ENCODE results near the gene FADD.

FADD gene

GRCh38 chr11:70202920-70203750, at the start of gene FADD:
TSS of gene FADD (plus strand) at chr11:70203296. CDS start at chr11:70203460, 164 bp downstream.
- peak; percentile 88 to 97 for DNase-seq (ENCODE audit: low read depth in 1 of 2, low spot score in 1 of 2)
- in situ Hi-C loops (cut with HindIII; ENCODE audit: low pct_unique_long_range_greater_than_20kb, low sequenced_read_pairs): no loop called here
- TF ChIP-seq JUND (IDR thresholded peaks at IDR 0.05; ENCODE audit: low read depth): no peak

- DNase-seq (ENCODE audit: low read depth in 1 of 2, low spot score in 1 of 2): no peak
- in situ Hi-C loops (cut with HindIII; ENCODE audit: low pct_unique_long_range_greater_than_20kb, low sequenced_read_pairs): no loop called here
- TF ChIP-seq JUND (IDR thresholded peaks at IDR 0.05; ENCODE audit: low read depth): no peak
Observed at GRCh38 chr11:70155386-70155785, 47.7 kb upstream of the FADD start.

GRCh38 chr11:70156291-70157037, 46.6 kb upstream of the FADD start:
- DNase-seq (ENCODE audit: low read depth in 1 of 2, low spot score in 1 of 2): no peak
- no peak for TF ChIP-seq JUND (IDR thresholded peaks at IDR 0.05; ENCODE audit: low read depth)
- in situ Hi-C loops (cut with HindIII; ENCODE audit: low pct_unique_long_range_greater_than_20kb, low sequenced_read_pairs): no loop called here

- in situ Hi-C loops (cut with HindIII; ENCODE audit: low pct_unique_long_range_greater_than_20kb, low sequenced_read_pairs): no loop called here
- DNase-seq (ENCODE audit: low read depth in 1 of 2, low spot score in 1 of 2): peak in 1 of 2 experiments; percentile 49
- no peak for TF ChIP-seq JUND (IDR thresholded peaks at IDR 0.05; ENCODE audit: low read depth)
Observed at GRCh38 chr11:70158201-70158600, 44.9 kb upstream of the FADD start.

- no peak for TF ChIP-seq JUND (IDR thresholded peaks at IDR 0.05; ENCODE audit: low read depth)
- DNase-seq (ENCODE audit: low read depth in 1 of 2, low spot score in 1 of 2): no peak
- in situ Hi-C loops (cut with HindIII; ENCODE audit: low pct_unique_long_range_greater_than_20kb, low sequenced_read_pairs): no loop called here
Observed at GRCh38 chr11:70158757-70159389, 44.2 kb upstream of the FADD start.

- in situ Hi-C loops (cut with HindIII; ENCODE audit: low pct_unique_long_range_greater_than_20kb, low sequenced_read_pairs): no loop called here
- no peak for DNase-seq (ENCODE audit: low read depth in 1 of 2, low spot score in 1 of 2)
- no peak for TF ChIP-seq JUND (IDR thresholded peaks at IDR 0.05; ENCODE audit: low read depth)
Observed at GRCh38 chr11:70159627-70160570, 43.2 kb upstream of the FADD start.

- in situ Hi-C loops (cut with HindIII; ENCODE audit: low pct_unique_long_range_greater_than_20kb, low sequenced_read_pairs): no loop called here
- DNase-seq (ENCODE audit: low read depth in 1 of 2, low spot score in 1 of 2): no peak
- no peak for TF ChIP-seq JUND (IDR thresholded peaks at IDR 0.05; ENCODE audit: low read depth)
Observed at GRCh38 chr11:70161043-70161625, 42.0 kb upstream of the FADD start.

GRCh38 chr11:70164705-70165104, 38.4 kb upstream of the FADD start:
- DNase-seq (ENCODE audit: low read depth in 1 of 2, low spot score in 1 of 2): no peak
- TF ChIP-seq JUND (IDR thresholded peaks at IDR 0.05; ENCODE audit: low read depth): no peak
- in situ Hi-C loops (cut with HindIII; ENCODE audit: low pct_unique_long_range_greater_than_20kb, low sequenced_read_pairs): no loop called here

GRCh38 chr11:70167120-70167519, 36.0 kb upstream of the FADD start:
- no peak for TF ChIP-seq JUND (IDR thresholded peaks at IDR 0.05; ENCODE audit: low read depth)
- in situ Hi-C loops (cut with HindIII; ENCODE audit: low pct_unique_long_range_greater_than_20kb, low sequenced_read_pairs): no loop called here
- no peak for DNase-seq (ENCODE audit: low read depth in 1 of 2, low spot score in 1 of 2)

GRCh38 chr11:70167723-70168404, 35.2 kb upstream of the FADD start:
- in situ Hi-C loops (cut with HindIII; ENCODE audit: low pct_unique_long_range_greater_than_20kb, low sequenced_read_pairs): no loop called here
- TF ChIP-seq JUND (IDR thresholded peaks at IDR 0.05; ENCODE audit: low read depth): no peak
- DNase-seq (ENCODE audit: low read depth in 1 of 2, low spot score in 1 of 2): no peak

- TF ChIP-seq JUND (IDR thresholded peaks at IDR 0.05; ENCODE audit: low read depth): no peak
- no peak for DNase-seq (ENCODE audit: low read depth in 1 of 2, low spot score in 1 of 2)
- in situ Hi-C loops (cut with HindIII; ENCODE audit: low pct_unique_long_range_greater_than_20kb, low sequenced_read_pairs): no loop called here
Observed at GRCh38 chr11:70168405-70168754, 34.7 kb upstream of the FADD start.
